ENCODE measurements around the gene KIAA0825.

The KIAA0825 gene

GRCh38 chr5:94234987-94235386 is 383.4 kb downstream of the KIAA0825 start:
- H3K27ac ChIP-seq (ENCODE audit: low read depth, low read length, poor library complexity, severe bottlenecking) = no peak overlapping the region
- H3K4me2 ChIP-seq (ENCODE audit: low read length) = no peak overlapping the region
- no peak overlapping the region for H2AFZ ChIP-seq (ENCODE audit: low read length)
- H3K9me3 ChIP-seq (ENCODE audit: low read length) = no peaks in the 10 kb centered on the region
- H3F3A ChIP-seq (ENCODE audit: insufficient read depth, low read length) = no peaks in the 10 kb centered on the region
- no peak overlapping the region for H3K9ac ChIP-seq (ENCODE audit: low read length)
- no peaks in the 10 kb centered on the region for H3K36me3 ChIP-seq (ENCODE audit: insufficient read depth, low read length)
- no peak overlapping the region for H3K4me3 ChIP-seq (ENCODE audit: low read depth, low read length, poor library complexity, severe bottlenecking)
- TF ChIP-seq, protein P1, sequence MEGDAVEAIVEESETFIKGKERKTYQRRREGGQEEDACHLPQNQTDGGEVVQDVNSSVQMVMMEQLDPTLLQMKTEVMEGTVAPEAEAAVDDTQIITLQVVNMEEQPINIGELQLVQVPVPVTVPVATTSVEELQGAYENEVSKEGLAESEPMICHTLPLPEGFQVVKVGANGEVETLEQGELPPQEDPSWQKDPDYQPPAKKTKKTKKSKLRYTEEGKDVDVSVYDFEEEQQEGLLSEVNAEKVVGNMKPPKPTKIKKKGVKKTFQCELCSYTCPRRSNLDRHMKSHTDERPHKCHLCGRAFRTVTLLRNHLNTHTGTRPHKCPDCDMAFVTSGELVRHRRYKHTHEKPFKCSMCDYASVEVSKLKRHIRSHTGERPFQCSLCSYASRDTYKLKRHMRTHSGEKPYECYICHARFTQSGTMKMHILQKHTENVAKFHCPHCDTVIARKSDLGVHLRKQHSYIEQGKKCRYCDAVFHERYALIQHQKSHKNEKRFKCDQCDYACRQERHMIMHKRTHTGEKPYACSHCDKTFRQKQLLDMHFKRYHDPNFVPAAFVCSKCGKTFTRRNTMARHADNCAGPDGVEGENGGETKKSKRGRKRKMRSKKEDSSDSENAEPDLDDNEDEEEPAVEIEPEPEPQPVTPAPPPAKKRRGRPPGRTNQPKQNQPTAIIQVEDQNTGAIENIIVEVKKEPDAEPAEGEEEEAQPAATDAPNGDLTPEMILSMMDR (IDR thresholded peaks at IDR 0.05; ENCODE audit: low read length) = no peak
- no peak for TF ChIP-seq EZH2 (IDR thresholded peaks at IDR 0.05; ENCODE audit: borderline replicate concordance, low read length)
- H3K27me3 ChIP-seq (ENCODE audit: insufficient read depth, low read length) = no peaks in the 10 kb centered on the region
- H3K9me2 ChIP-seq (ENCODE audit: low read depth, low read length) = no peaks in the 10 kb centered on the region
- no peaks in the 10 kb centered on the region for H3K79me2 ChIP-seq (ENCODE audit: insufficient read depth, low read length)
- H4K20me1 ChIP-seq (ENCODE audit: insufficient read depth, low read length) = no peaks in the 10 kb centered on the region
- no peaks in the 10 kb centered on the region for H3K4me1 ChIP-seq (ENCODE audit: insufficient read depth, low read length, severe bottlenecking)

DNA sequence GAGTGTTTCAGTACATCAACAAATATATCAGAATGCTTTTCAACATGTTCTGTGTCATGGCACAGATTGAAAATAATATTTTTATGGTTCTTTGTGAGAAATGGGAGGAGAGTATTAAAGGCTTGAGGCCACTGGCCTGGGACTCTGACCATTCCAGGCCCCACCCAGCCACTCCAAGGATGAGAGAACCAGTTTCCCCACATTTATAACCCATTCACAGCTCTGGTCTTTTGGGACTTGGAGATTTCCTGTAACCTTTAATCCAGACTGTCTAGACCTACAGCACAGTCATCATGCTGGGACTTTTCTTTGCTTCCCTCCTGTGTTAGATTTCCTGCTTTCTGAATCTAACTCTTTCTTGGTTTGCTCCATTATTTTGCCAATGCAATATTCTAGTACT is 389.6 kb downstream of the KIAA0825 start:
- no peak overlapping the region for H2AFZ ChIP-seq (ENCODE audit: low read length)
- no peaks in the 10 kb centered on the region for H3K4me1 ChIP-seq (ENCODE audit: insufficient read depth, low read length, severe bottlenecking)
- no peaks in the 10 kb centered on the region for H4K20me1 ChIP-seq (ENCODE audit: insufficient read depth, low read length)
- H3K27ac ChIP-seq (ENCODE audit: low read depth, low read length, poor library complexity, severe bottlenecking) = no peak overlapping the region
- no peaks in the 10 kb centered on the region for H3K27me3 ChIP-seq (ENCODE audit: insufficient read depth, low read length)
- H3K79me2 ChIP-seq (ENCODE audit: insufficient read depth, low read length) = no peaks in the 10 kb centered on the region
- no peak overlapping the region for H3K4me2 ChIP-seq (ENCODE audit: low read length)
- no peaks in the 10 kb centered on the region for H3K9me3 ChIP-seq (ENCODE audit: low read length)
- H3K9me2 ChIP-seq (ENCODE audit: low read depth, low read length) = no peaks in the 10 kb centered on the region
- TF ChIP-seq, protein P1 (IDR thresholded peaks at IDR 0.05; ENCODE audit: low read length) = no peak
- TF ChIP-seq EZH2 (IDR thresholded peaks at IDR 0.05; ENCODE audit: borderline replicate concordance, low read length) = no peak
- no peak overlapping the region for H3K4me3 ChIP-seq (ENCODE audit: low read depth, low read length, poor library complexity, severe bottlenecking)
- no peaks in the 10 kb centered on the region for H3F3A ChIP-seq (ENCODE audit: insufficient read depth, low read length)
- no peak overlapping the region for H3K9ac ChIP-seq (ENCODE audit: low read length)
- H3K36me3 ChIP-seq (ENCODE audit: insufficient read depth, low read length) = no peaks in the 10 kb centered on the region

- Histone ChIP-seq H3K79me2 (ENCODE audit: insufficient read depth, low read length) (no peaks in the 10 kb centered on the region), H3K4me3 (ENCODE audit: low read depth, low read length, poor library complexity, severe bottlenecking) (no peak overlapping the region), H3K9ac (ENCODE audit: low read length) (no peak overlapping the region), H3K27me3 (ENCODE audit: insufficient read depth, low read length) (no peaks in the 10 kb centered on the region), H3K4me1 (ENCODE audit: insufficient read depth, low read length, severe bottlenecking) (no peaks in the 10 kb centered on the region), H2AFZ (ENCODE audit: low read length) (no peak overlapping the region), H3K9me2 (ENCODE audit: low read depth, low read length) (no peaks in the 10 kb centered on the region), H3F3A (ENCODE audit: insufficient read depth, low read length) (no peaks in the 10 kb centered on the region), H3K36me3 (ENCODE audit: insufficient read depth, low read length) (no peaks in the 10 kb centered on the region), H3K4me2 (ENCODE audit: low read length) (no peak overlapping the region), H3K9me3 (ENCODE audit: low read length) (no peaks in the 10 kb centered on the region), H4K20me1 (ENCODE audit: insufficient read depth, low read length) (no peaks in the 10 kb centered on the region), H3K27ac (ENCODE audit: low read depth, low read length, poor library complexity, severe bottlenecking) (no peak overlapping the region)
- no peak for TF ChIP-seq EZH2 (IDR thresholded peaks at IDR 0.05; ENCODE audit: borderline replicate concordance, low read length)
- TF ChIP-seq, protein P1 (IDR thresholded peaks at IDR 0.05; ENCODE audit: low read length) = no peak
Measured at GRCh38 chr5:94223235-94223634, 395.2 kb downstream of the KIAA0825 start.
